Neuronal stem cell (in vitro differentiated cells): ENCODE results near the gene LRRC37B.
"Not testable (repeated sequence)": the region's sequence is repeated elsewhere in the genome, so short reads cannot be mapped to it uniquely, and the experiment has no call there.

Experiments used
- DNase-seq: peaks from one replicate; pipeline ENCODE4 v3.0.0-alpha.2; 2013; ENCODE audit warnings: low spot score
- H2AFZ ChIP-seq: one replicate; pipeline ENCODE4 v1.6.1; 2013; ENCODE audit warnings: mild to moderate bottlenecking, low read length, inconsistent platforms
- H2AK5ac ChIP-seq: 2 replicates; pipeline ENCODE4 v1.6.1; 2013; ENCODE audit warnings: low read depth, mild to moderate bottlenecking, inconsistent platforms, low read length, moderate library complexity, mixed read lengths
- H2BK120ac ChIP-seq: 2 replicates; pipeline ENCODE4 v1.6.1; 2013; ENCODE audit warnings: low read depth, mild to moderate bottlenecking, inconsistent platforms, low read length, moderate library complexity, mixed read lengths
- H2BK12ac ChIP-seq: one replicate; pipeline ENCODE4 v1.6.1; 2013; ENCODE audit warnings: low read length, inconsistent platforms
- H2BK15ac ChIP-seq: 2 replicates; pipeline ENCODE4 v1.6.1; 2013; ENCODE audit warnings: mild to moderate bottlenecking, low read length, inconsistent platforms, mixed read lengths
- H2BK5ac ChIP-seq: one replicate; pipeline ENCODE4 v1.6.1; 2013; ENCODE audit warnings: inconsistent platforms, mild to moderate bottlenecking, low read length, moderate library complexity
- H3K14ac ChIP-seq: one replicate; pipeline ENCODE4 v1.6.1; 2013; ENCODE audit warnings: low read length, inconsistent platforms
- H3K18ac ChIP-seq: 2 replicates; pipeline ENCODE4 v1.6.1; 2013; ENCODE audit warnings: low read length, inconsistent platforms
- H3K23ac ChIP-seq: 2 replicates; pipeline ENCODE4 v1.6.1; 2013; ENCODE audit warnings: low read depth, mild to moderate bottlenecking, mixed read lengths, low read length, inconsistent platforms; ENCODE audit not compliant: poor library complexity
- H3K27ac ChIP-seq: replicated peaks from 3 replicates; pipeline ENCODE4 v1.5.1; 2013; ENCODE audit warnings: low read length, inconsistent platforms
- H3K27me3 ChIP-seq, 3 experiments: 2 replicates each; pipeline ENCODE4 v1.6.1; 2013; ENCODE audit warnings: low read length in 3 of 3, mild to moderate bottlenecking in 2 of 3, inconsistent platforms in 1 of 3, low read depth in 1 of 3, mixed read lengths in 1 of 3, moderate library complexity in 1 of 3; ENCODE audit not compliant: control insufficient read depth in 3 of 3, insufficient read depth in 3 of 3
- H3K36me3 ChIP-seq, 2 donors: replicated peaks in 1 of 2; 2 replicates each; pipeline ENCODE4 v1.6.1; 2013; ENCODE audit warnings: low read length in 2 of 2; ENCODE audit not compliant: control insufficient read depth in 2 of 2, insufficient read depth in 2 of 2
- H3K4ac ChIP-seq: 2 replicates; pipeline ENCODE4 v1.6.1; 2013; ENCODE audit warnings: inconsistent platforms, mild to moderate bottlenecking, low read length, moderate library complexity
- H3K4me1 ChIP-seq, 2 donors: 1 replicate in 1 of 2; 2 replicates in 1 of 2; pipeline ENCODE4 v1.6.1; 2013; ENCODE audit warnings: low read length in 2 of 2, low read depth in 1 of 2; ENCODE audit not compliant: control insufficient read depth in 2 of 2, insufficient read depth in 1 of 2
- H3K4me2 ChIP-seq: one replicate; pipeline ENCODE4 v1.6.1; 2013; ENCODE audit warnings: mild to moderate bottlenecking, low read length, inconsistent platforms; ENCODE audit not compliant: insufficient read depth, poor library complexity, severe bottlenecking
- H3K4me3 ChIP-seq, 2 donors: 2 replicates each; pipeline ENCODE4 v1.5.1; 2013; ENCODE audit warnings: low read length in 2 of 2, mild to moderate bottlenecking in 2 of 2, inconsistent platforms in 1 of 2, moderate library complexity in 1 of 2
- H3K79me1 ChIP-seq: one replicate; pipeline ENCODE4 v1.6.1; 2013; ENCODE audit warnings: low read depth, mild to moderate bottlenecking, inconsistent platforms, low read length, moderate library complexity
- H3K9ac ChIP-seq: one replicate; pipeline ENCODE4 v1.6.1; 2013; ENCODE audit warnings: mild to moderate bottlenecking, low read depth, low read length, inconsistent platforms; ENCODE audit not compliant: poor library complexity
- H3K9me3 ChIP-seq, 2 donors: replicated peaks in 1 of 2; 2 replicates each; pipeline versions ENCODE3 to v1.6.1; 2013; ENCODE audit warnings: low read length in 2 of 2, mild to moderate bottlenecking in 2 of 2, inconsistent platforms in 1 of 2, low read depth in 1 of 2, mixed read lengths in 1 of 2, moderate library complexity in 1 of 2; ENCODE audit not compliant: control insufficient read depth in 2 of 2, insufficient read depth in 1 of 2
- H4K8ac ChIP-seq: one replicate; pipeline ENCODE4 v1.6.1; 2013; ENCODE audit warnings: low read depth, mild to moderate bottlenecking, inconsistent platforms, low read length, moderate library complexity
- H4K91ac ChIP-seq: one replicate; pipeline ENCODE4 v1.6.1; 2013; ENCODE audit warnings: low read length, low read depth, mild to moderate bottlenecking, inconsistent platforms; ENCODE audit not compliant: poor library complexity
- WGBS, 2 donors: extraction: QIAGEN DNeasy Blood & Tissue Kit; methylation state at CpG; one replicate each; pipeline ENCODE4 v1.1.7; 2013; ENCODE audit warnings: missing lambda C conversion rate in 2 of 2, mixed read lengths in 1 of 2; ENCODE audit not compliant: insufficient read length in 2 of 2, insufficient replicate concordance in 1 of 2; ENCODE audit errors: extremely low coverage in 2 of 2; 5-methylcytosine and 5-hydroxymethylcytosine counted together

LRRC37B gene

GRCh38 chr17:32066123-32066680 is 59.0 kb downstream of the LRRC37B start:
- not testable (repeated sequence) for H2BK5ac ChIP-seq, H3K14ac ChIP-seq, H2BK12ac ChIP-seq, H3K4me2 ChIP-seq, H4K8ac ChIP-seq, H2AFZ ChIP-seq, H3K79me1 ChIP-seq, H3K4ac ChIP-seq, H3K23ac ChIP-seq, H3K18ac ChIP-seq, H3K4me3 ChIP-seq, H3K4me1 ChIP-seq, H2AK5ac ChIP-seq, H2BK120ac ChIP-seq, H3K9ac ChIP-seq, H3K36me3 ChIP-seq, H3K27me3 ChIP-seq, H2BK15ac ChIP-seq, H3K27ac ChIP-seq, H3K9me3 ChIP-seq, DNase-seq, H4K91ac ChIP-seq
- WGBS, 2 donors, result no CpG with 5 or more reads among the region's 10 CpGs

DNA sequence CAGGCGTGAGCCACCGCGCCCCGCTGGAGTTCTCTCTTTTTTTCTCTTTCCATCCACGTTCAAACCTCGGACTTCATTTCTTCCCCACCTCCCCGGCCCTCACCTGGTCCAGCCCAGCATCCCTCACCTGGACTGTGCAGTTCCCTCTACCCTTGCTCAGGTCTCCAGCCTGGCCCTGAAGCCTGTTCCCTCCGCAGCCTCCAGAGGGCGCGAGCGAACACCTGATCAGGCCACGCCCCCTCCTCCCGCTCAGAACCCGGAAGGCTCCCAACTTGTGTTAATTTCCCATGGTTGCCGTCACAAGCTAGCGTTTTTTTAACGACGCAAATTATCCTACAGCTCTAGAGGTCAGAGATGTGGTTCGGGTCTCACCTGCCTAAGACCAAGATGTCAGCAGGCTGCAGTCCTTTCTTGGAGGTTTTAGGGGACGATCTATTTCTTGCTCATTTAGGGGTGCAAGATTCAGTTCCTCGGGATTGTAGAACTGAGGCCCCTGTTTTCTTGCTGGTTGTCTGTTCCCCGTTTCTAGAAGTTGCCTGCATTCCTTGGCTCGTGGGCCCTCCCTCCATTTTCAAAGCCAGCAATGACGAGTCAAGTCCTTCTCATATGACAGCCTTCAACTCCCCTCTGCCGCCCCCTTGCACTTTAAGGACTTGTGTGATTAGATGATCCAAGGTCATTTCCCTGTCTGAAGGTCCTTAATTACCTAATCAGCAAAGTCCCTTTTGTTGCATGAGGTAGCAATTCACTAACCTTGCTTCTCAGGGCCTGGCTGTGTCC is 59.9 kb downstream of the LRRC37B start:
- H3K36me3 ChIP-seq, H3K4me3 ChIP-seq, H3K4ac ChIP-seq, H3K9ac ChIP-seq, H3K4me1 ChIP-seq, DNase-seq, H2BK120ac ChIP-seq, H3K9me3 ChIP-seq, H2BK5ac ChIP-seq, H3K4me2 ChIP-seq, H2BK12ac ChIP-seq, H2AK5ac ChIP-seq, H2AFZ ChIP-seq, H2BK15ac ChIP-seq, H3K14ac ChIP-seq, H3K27ac ChIP-seq, H3K18ac ChIP-seq, H3K79me1 ChIP-seq, H3K27me3 ChIP-seq, H4K8ac ChIP-seq, H4K91ac ChIP-seq, H3K23ac ChIP-seq: not testable (repeated sequence)
- WGBS, 2 donors, result no CpG with 5 or more reads among the region's 25 CpGs

DNA sequence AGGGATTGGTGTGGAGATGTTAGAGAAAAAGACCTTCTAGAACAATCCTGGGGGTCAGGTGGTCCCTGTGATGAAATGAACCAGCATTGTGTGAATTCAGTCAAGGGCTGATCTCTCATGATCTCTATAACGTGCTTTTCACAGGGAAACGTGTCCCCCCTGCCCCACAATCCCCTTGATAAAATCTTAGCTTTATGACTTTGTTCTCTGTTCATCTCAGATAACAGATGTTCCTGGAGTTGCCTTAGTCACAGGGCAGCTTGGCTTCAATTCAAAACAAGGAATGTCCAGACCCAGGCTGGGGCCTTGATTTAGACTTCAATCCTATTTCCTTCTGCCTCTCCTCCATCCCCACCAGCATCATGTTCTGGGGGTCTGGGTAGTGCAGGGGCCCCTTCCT is 61.9 kb downstream of the LRRC37B start:
- H3K4me2 ChIP-seq, H3K9ac ChIP-seq, H2BK120ac ChIP-seq, H2BK5ac ChIP-seq, H3K9me3 ChIP-seq, H3K23ac ChIP-seq, H2BK12ac ChIP-seq, H2AK5ac ChIP-seq, H3K27ac ChIP-seq, H3K4ac ChIP-seq, H3K18ac ChIP-seq, DNase-seq, H3K4me1 ChIP-seq, H3K27me3 ChIP-seq, H4K91ac ChIP-seq, H2BK15ac ChIP-seq, H4K8ac ChIP-seq, H3K14ac ChIP-seq, H3K79me1 ChIP-seq, H3K4me3 ChIP-seq, H3K36me3 ChIP-seq, H2AFZ ChIP-seq: not testable (repeated sequence)
- no CpG with 5 or more reads among the region's 2 CpGs for WGBS, 2 donors

DNA sequence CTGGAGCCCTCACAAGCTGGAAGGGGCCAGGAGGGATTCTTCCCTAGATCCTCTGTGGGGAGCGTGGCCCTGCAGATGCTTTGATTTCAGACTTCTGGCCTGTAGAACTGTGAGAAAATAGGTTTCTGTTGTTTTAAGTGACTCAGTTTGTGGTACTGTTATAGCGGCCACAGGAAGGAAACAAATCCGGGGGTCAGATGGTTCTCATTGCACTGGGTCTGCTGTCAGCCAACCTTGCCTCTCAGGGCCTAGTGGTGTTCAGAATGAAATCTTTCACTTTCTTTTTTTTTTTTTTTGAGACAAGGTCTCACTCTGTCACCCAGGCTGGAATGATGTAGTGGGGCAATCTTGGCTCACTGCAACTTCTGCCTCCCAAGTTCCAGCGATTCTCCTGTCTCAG is 64.8 kb downstream of the LRRC37B start:
- not testable (repeated sequence) for H4K8ac ChIP-seq, H3K14ac ChIP-seq, H3K9ac ChIP-seq, H3K18ac ChIP-seq, H3K27me3 ChIP-seq, H3K27ac ChIP-seq, H2BK120ac ChIP-seq, H3K4me2 ChIP-seq, H2AFZ ChIP-seq, H3K4me3 ChIP-seq, H3K23ac ChIP-seq, H2BK15ac ChIP-seq, H2BK5ac ChIP-seq, H3K4me1 ChIP-seq, DNase-seq, H3K36me3 ChIP-seq, H3K79me1 ChIP-seq, H2AK5ac ChIP-seq, H3K4ac ChIP-seq, H2BK12ac ChIP-seq, H3K9me3 ChIP-seq, H4K91ac ChIP-seq
- WGBS, 2 donors, result no CpG with 5 or more reads among the region's 4 CpGs
